HEK293T (cell line): ENCODE data around the gene CPNE2.

Source experiments
- ARNT ChIP-seq: fragments of 450-650 bp; IDR thresholded peaks from 2 replicates; pipeline ENCODE4 v1.6.1; 2017; ENCODE audit warnings: mild to moderate bottlenecking
- FOXA1 ChIP-seq: fragments of 450-650 bp; IDR thresholded peaks from 2 replicates; pipeline ENCODE4 v1.6.1; 2016; ENCODE audit warnings: mild to moderate bottlenecking
- FOXK2 ChIP-seq: fragments of 450-650 bp; IDR thresholded peaks from 2 replicates; pipeline ENCODE4 v1.6.1; 2016; ENCODE audit warnings: mild to moderate bottlenecking
- HDGF ChIP-seq: fragments of 450-650 bp; IDR thresholded peaks from 2 replicates; pipeline ENCODE4 v1.6.1; 2017; ENCODE audit warnings: antibody characterized with exemption, borderline replicate concordance
- LEF1 ChIP-seq: fragments of 450-650 bp; IDR thresholded peaks from 2 replicates; pipeline ENCODE4 v1.6.1; 2017; ENCODE audit warnings: mild to moderate bottlenecking, borderline replicate concordance
- SP1 ChIP-seq: fragments of 450-650 bp; IDR thresholded peaks from 2 replicates; pipeline ENCODE4 v1.6.1; 2017
- SUZ12 ChIP-seq: fragments of 450-650 bp; IDR thresholded peaks from 2 replicates; pipeline ENCODE4 v1.6.1; 2016; ENCODE audit warnings: mild to moderate bottlenecking

DNA sequence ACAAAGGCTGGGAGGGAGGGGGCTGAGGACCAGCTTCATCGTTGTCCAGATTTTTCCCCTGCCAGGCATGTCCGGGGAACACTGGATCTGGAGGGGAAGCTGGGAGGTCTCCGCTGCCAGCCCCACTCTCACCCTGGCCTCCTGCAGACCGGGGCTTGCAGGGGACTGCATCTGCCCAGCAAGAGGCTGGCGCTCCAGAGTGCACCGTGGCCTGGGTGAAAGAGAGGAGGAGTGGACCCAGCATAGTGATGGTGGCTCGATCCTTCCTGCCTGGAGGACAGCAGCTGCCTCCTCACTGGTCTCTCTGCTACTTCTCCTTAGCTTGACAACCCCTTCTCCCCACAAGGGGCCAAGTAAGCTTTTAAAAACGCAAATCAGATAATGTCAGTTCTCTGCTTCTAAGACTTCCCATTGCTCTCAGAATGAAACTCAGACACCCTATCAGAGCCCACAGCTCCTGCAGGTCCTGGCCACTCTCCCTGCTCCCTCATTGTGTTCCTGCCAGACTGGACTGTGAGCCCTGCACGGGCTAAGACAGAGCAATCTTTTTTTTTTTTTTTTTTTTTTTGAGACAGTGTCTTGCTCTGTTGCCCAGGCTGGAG is 15.0 kb downstream of the CPNE2 start:
- TF ChIP-seq FOXA1 (no peak), SUZ12 (no peak), SP1 (no peak), FOXK2 (no peak), LEF1 (no peak), ARNT (no peak), HDGF (no peak)
